GM12878 (cell line): ENCODE measurements around the gene CYREN. TPM values are rescaled to one million over a fixed set of nuclear protein-coding genes. Genes with fewer than 3 reads are reported as not detected.

Experiments
- ATAC-seq: fragments of 200-7000 bp; cut with Tn5 transposase; 3 replicates; pipeline ENCODE4 v1.9.1; 2020; ENCODE audit warnings: mild to moderate bottlenecking, moderate library complexity
- BruUV-seq: library from RNA; stranded (reverse); fragments of 400-500 nt; replicated peaks from 2 replicates; lab custom pipeline; 2021; lab: Mats Ljungman, UMichigan
- CTCF ChIA-PET: fragments of 300-600 bp; sonication (Branson Sonifier 250); formaldehyde crosslinking; extraction: SDS; loops from one replicate; lab custom pipeline; 2021; ENCODE audit warnings: inconsistent platforms; lab: Yijun Ruan, JAX
- POLR2A ChIA-PET: fragments of 350-600 bp; formaldehyde crosslinking; extraction: SDS; loops from one replicate; lab custom pipeline; 2021; ENCODE audit warnings: inconsistent platforms; lab: Charles Lee
- RAD21 ChIA-PET: fragments of 300-600 bp; sonication (Branson Sonifier 250); formaldehyde crosslinking; loops from one replicate; lab custom pipeline; 2023; ENCODE audit warnings: antibody characterized with exemption; ENCODE audit not compliant: unreplicated experiment; lab: Charles Lee
- SMC1A ChIA-PET: fragments of 300-600 bp; sonication (Branson Sonifier 250); formaldehyde crosslinking; loops from one replicate; lab custom pipeline; 2023; ENCODE audit not compliant: unreplicated experiment, uncharacterized antibody; lab: Charles Lee
- DNase-seq: peaks from one replicate; pipeline ENCODE4 v3.0.0-alpha.2; 2011; ENCODE audit warnings: low read depth, low spot score
- FAIRE-seq: peaks from 3 replicates; lab custom pipeline; 2011; peaks lifted over from hg19 to GRCh38; lab: Jason Lieb, UNC
- H2AFZ ChIP-seq: 2 replicates; pipeline ENCODE4 v1.6.0; 2011; ENCODE audit warnings: low read depth, low read length, control low read depth; ENCODE audit not compliant: control insufficient read depth
- H3K27ac ChIP-seq: 2 replicates; pipeline ENCODE4 v1.5.1; 2011; ENCODE audit warnings: control low read depth; ENCODE audit not compliant: control insufficient read depth, insufficient read depth
- H3K27me3 ChIP-seq, 2 experiments: replicated peaks in 1 of 2; 2 replicates each; pipeline versions ENCODE4 v1.6.0 to v1.6.1; 2011; ENCODE audit warnings: low read length in 1 of 2; ENCODE audit not compliant: control insufficient read depth in 2 of 2, insufficient read depth in 2 of 2
- H3K36me3 ChIP-seq, 2 experiments: 2 replicates each; pipeline ENCODE4 v1.5.1; 2011; ENCODE audit warnings: low read length in 1 of 2; ENCODE audit not compliant: control insufficient read depth in 2 of 2, insufficient read depth in 2 of 2
- H3K4me1 ChIP-seq: 2 replicates; pipeline ENCODE4 v1.6.1; 2011; ENCODE audit warnings: mild to moderate bottlenecking, low read length, moderate library complexity, mixed read lengths; ENCODE audit not compliant: control insufficient read depth, insufficient read depth
- H3K4me2 ChIP-seq: 2 replicates; pipeline ENCODE4 v1.6.0; 2011; ENCODE audit warnings: control low read depth; ENCODE audit not compliant: control insufficient read depth, insufficient read depth
- H3K4me3 ChIP-seq: fragments of 200-600 bp; sonication (generic); 2 replicates; pipeline ENCODE4 v1.5.1; 2016
- H3K79me2 ChIP-seq: 2 replicates; pipeline ENCODE4 v1.6.0; 2011; ENCODE audit warnings: low read length; ENCODE audit not compliant: control insufficient read depth, insufficient read depth
- H3K9ac ChIP-seq: 2 replicates; pipeline ENCODE4 v1.8.0; 2011; ENCODE audit warnings: low read length, control low read depth, mixed read lengths; ENCODE audit not compliant: control insufficient read depth, insufficient read depth
- H3K9me3 ChIP-seq: replicated peaks from 3 replicates; pipeline ENCODE4 v1.5.1; 2011; ENCODE audit warnings: mild to moderate bottlenecking, low read length; ENCODE audit not compliant: control insufficient read depth, insufficient read depth
- H4K20me1 ChIP-seq: 2 replicates; pipeline ENCODE4 v1.6.0; 2011; ENCODE audit not compliant: control insufficient read depth, insufficient read depth
- BHLHE40 ChIP-seq, 2 experiments: fragments of 450-650 bp in 1 of 2; IDR thresholded peaks; 2 replicates each; pipeline ENCODE4 v1.6.1; 2011 to 2017; ENCODE audit warnings: low read depth in 2 of 2, borderline replicate concordance in 1 of 2, improper control_type of control experiment in 1 of 2, low read length in 1 of 2, mild to moderate bottlenecking in 1 of 2
- EP300 ChIP-seq, 2 experiments: fragments of 150-350 bp in 1 of 2; IDR thresholded peaks; 2 replicates each; pipeline ENCODE4 v1.6.1; 2011 to 2012; ENCODE audit warnings: low read depth in 2 of 2, low read length in 2 of 2, borderline replicate concordance in 1 of 2, improper control_type of control experiment in 1 of 2, inconsistent platforms in 1 of 2; ENCODE audit not compliant: control insufficient read depth in 1 of 2
- GABPA ChIP-seq: IDR thresholded peaks from 2 replicates; pipeline ENCODE4 v1.6.1; 2014; ENCODE audit warnings: antibody characterized with exemption, low read depth, mild to moderate bottlenecking, inconsistent platforms
- RUNX3 ChIP-seq: IDR thresholded peaks from 2 replicates; pipeline ENCODE4 v1.6.1; 2012; ENCODE audit warnings: low read length, inconsistent platforms
- SRF ChIP-seq, 2 experiments: IDR thresholded peaks; 2 replicates each; pipeline ENCODE4 v1.6.1; 2011; ENCODE audit warnings: low read depth in 2 of 2, low read length in 2 of 2, mild to moderate bottlenecking in 1 of 2, moderate library complexity in 1 of 2
- WGBS: methylation state at CpG from one replicate; pipeline ENCODE4 v1.1.6; 2016; ENCODE audit warnings: low lambda C conversion rate; ENCODE audit not compliant: insufficient replicate concordance, insufficient coverage; ENCODE audit errors: missing lambda C conversion rate; 5-methylcytosine and 5-hydroxymethylcytosine counted together
- in situ Hi-C: fragments of 300-500 bp; cut with MboI; formaldehyde crosslinking; loops from 9 replicates; pipeline ENCODE4 v1.14.3; 2018; ENCODE audit warnings: mixed read lengths
- intact Hi-C: fragments of 100-400 bp; cut with micrococcal nuclease; formaldehyde crosslinking; loops from one replicate; pipeline ENCODE4 v1.14.2; 2022; ENCODE audit not compliant: unreplicated experiment
- polyA plus RNA-seq, 11 experiments: library from polyadenylated mRNA; depleted of rRNA in 4 of 11; unstranded in 6 of 11; stranded (reverse) in 5 of 11; fragments of >200 nt; fragmentation: Nextera tagmentation in 4 of 11; fragmentation: Illumina TruSeq in 1 of 11; extraction: Ambion mirVana in 4 of 11; extraction: Trizol in 1 of 11; gene quantifications; 1 replicate in 1 of 11; 2 replicates in 10 of 11; pipeline versions ENCODE4 v1.2.1 to v1.2.3, GENCODE V29; 2011 to 2016; ENCODE audit warnings: inconsistent platforms in 2 of 11, missing spikeins in 2 of 11, low read depth in 1 of 11
- total RNA-seq, 4 experiments: library from RNA; depleted of rRNA in 3 of 4; stranded (reverse); fragments of >200 nt in 3 of 4; fragmentation: Illumina TruSeq in 1 of 4; extraction: Trizol in 1 of 4; gene quantifications; 2 replicates each; pipeline versions ENCODE4 v1.2.1 to v1.2.3, GENCODE V29; 2013 to 2021
- TF ChIP-seq, protein P1 (sequence below): fragments of 450-650 bp; IDR thresholded peaks from 2 replicates; pipeline ENCODE4 v1.6.1; 2017; ENCODE audit warnings: mild to moderate bottlenecking, moderate library complexity
- TF ChIP-seq, protein P2 (sequence below): fragments of 450-650 bp; IDR thresholded peaks from 2 replicates; pipeline ENCODE4 v1.6.1; 2016; ENCODE audit warnings: mild to moderate bottlenecking
- TF ChIP-seq, protein P3 (sequence below): fragments of 450-650 bp; formaldehyde crosslinking; IDR thresholded peaks from 2 replicates; pipeline ENCODE4 v1.4.0; 2020; ENCODE audit warnings: mild to moderate bottlenecking, moderate library complexity

Gene CYREN
- total and polyA plus RNA-seq, 10 of the 15 experiments (the other 5 are each of a cell fraction or from before 2014, with no cell fraction given), result 8.7 to 64.3 (median 55.7) TPM

DNA sequence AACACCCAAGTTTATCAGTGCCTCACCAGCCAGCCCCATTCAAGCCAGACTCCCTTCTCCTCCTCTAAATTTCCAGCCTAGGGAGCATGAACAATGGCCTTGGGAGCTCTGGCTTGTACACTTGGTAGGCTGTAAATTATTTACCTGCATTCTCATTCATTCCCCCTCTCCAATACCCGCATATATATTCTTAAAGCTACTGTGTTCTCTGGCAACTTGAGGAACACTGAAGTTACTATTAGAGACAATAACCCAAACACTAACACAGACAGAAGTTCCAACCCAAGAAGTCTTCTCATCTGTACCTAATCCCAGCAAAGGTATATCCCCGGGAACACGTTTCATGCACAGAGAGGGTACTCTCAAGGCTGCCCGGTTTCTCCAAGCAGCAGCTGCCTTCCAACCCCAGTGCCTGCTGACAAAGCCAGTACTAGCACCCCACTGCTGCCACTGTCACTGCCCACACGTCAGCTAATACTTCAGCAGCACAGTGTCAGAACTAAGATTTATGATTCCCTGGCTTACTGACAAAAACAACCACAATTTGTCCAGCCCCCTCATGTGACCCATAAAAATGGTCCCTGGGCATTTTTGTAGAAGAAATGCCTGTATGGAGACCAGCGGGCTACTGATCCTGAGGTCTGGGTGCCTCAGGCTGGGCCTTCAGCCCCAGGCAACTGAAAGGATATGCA, 37.7 kb upstream of the CYREN start:
- intact Hi-C loops, result no loop called here
- H3K4me2 ChIP-seq, result peak overlapping the region; percentile 99
- H3K9me3 ChIP-seq, result no peaks in the 10 kb centered on the region
- peaks cover 38% of the 10 kb centered on the region for H3K4me1 ChIP-seq
- peaks cover 65% of the 10 kb centered on the region for H3K79me2 ChIP-seq
- H3K9ac ChIP-seq, result peak overlapping the region; percentile 71
- DNase-seq (no peak), FAIRE-seq (no peak), ATAC-seq (peak; percentile 19)
- CTCF ChIA-PET, result interaction anchor here (0.7 to 10.4 kb wide), 11 partner anchors 9 to 767 kb away, joined by 3 to 109 read pairs (median 5); partner anchors contain the start of genes AGBL3, CYREN and TMEM140
- POLR2A ChIA-PET, result interaction anchor here (0.6 to 10.8 kb wide), 14 partner anchors 10 to 221 kb away, joined by 3 to 299 read pairs (median 6); partner anchors contain the start of genes AGBL3, CYREN and TMEM140
- in situ Hi-C loops, result no loop called here
- 89% methylated on average over 6 of the region's 6 CpGs for WGBS
- no TSS peak for BruUV-seq
- peak overlapping the region; percentile 99 for H3K4me3 ChIP-seq
- peak overlapping the region; percentile 92 for H3K27ac ChIP-seq
- RAD21 ChIA-PET, result interaction anchor here (1.0 to 11.2 kb wide), 12 partner anchors 16 to 221 kb away, joined by 3 to 230 read pairs (median 9); partner anchors contain the start of genes AGBL3, CYREN and TMEM140
- H3K27me3 ChIP-seq, result no peaks in the 10 kb centered on the region
- H4K20me1 ChIP-seq, result no peaks in the 10 kb centered on the region
- H2AFZ ChIP-seq, result peak overlapping the region; percentile 6
- SMC1A ChIA-PET, result interaction anchor here (0.8 to 10.8 kb wide), 26 partner anchors 8 to 574 kb away, joined by 3 to 251 read pairs (median 4); partner anchors contain the start of genes AGBL3, CYREN and TMEM140
- H3K36me3 ChIP-seq, result peaks cover 3 to 19% of the 10 kb centered on the region in 2 experiments; a peak in 2 of 4 replicates
- TF ChIP-seq BHLHE40 (IDR thresholded peaks at IDR 0.05; ENCODE audit: borderline replicate concordance in 1 of 2, low read depth in 2 of 2, low read length in 1 of 2), result peak; percentile 22 to 59; a peak in 3 of 4 replicates
- TF ChIP-seq SRF (IDR thresholded peaks at IDR 0.05; ENCODE audit: low read depth in 2 of 2, low read length in 2 of 2), result no peak
- TF ChIP-seq, protein P1, sequence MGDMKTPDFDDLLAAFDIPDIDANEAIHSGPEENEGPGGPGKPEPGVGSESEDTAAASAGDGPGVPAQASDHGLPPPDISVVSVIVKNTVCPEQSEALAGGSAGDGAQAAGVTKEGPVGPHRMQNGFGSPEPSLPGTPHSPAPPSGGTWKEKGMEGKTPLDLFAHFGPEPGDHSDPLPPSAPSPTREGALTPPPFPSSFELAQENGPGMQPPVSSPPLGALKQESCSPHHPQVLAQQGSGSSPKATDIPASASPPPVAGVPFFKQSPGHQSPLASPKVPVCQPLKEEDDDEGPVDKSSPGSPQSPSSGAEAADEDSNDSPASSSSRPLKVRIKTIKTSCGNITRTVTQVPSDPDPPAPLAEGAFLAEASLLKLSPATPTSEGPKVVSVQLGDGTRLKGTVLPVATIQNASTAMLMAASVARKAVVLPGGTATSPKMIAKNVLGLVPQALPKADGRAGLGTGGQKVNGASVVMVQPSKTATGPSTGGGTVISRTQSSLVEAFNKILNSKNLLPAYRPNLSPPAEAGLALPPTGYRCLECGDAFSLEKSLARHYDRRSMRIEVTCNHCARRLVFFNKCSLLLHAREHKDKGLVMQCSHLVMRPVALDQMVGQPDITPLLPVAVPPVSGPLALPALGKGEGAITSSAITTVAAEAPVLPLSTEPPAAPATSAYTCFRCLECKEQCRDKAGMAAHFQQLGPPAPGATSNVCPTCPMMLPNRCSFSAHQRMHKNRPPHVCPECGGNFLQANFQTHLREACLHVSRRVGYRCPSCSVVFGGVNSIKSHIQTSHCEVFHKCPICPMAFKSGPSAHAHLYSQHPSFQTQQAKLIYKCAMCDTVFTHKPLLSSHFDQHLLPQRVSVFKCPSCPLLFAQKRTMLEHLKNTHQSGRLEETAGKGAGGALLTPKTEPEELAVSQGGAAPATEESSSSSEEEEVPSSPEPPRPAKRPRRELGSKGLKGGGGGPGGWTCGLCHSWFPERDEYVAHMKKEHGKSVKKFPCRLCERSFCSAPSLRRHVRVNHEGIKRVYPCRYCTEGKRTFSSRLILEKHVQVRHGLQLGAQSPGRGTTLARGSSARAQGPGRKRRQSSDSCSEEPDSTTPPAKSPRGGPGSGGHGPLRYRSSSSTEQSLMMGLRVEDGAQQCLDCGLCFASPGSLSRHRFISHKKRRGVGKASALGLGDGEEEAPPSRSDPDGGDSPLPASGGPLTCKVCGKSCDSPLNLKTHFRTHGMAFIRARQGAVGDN, result peak; percentile 68
- TF ChIP-seq, protein P2, sequence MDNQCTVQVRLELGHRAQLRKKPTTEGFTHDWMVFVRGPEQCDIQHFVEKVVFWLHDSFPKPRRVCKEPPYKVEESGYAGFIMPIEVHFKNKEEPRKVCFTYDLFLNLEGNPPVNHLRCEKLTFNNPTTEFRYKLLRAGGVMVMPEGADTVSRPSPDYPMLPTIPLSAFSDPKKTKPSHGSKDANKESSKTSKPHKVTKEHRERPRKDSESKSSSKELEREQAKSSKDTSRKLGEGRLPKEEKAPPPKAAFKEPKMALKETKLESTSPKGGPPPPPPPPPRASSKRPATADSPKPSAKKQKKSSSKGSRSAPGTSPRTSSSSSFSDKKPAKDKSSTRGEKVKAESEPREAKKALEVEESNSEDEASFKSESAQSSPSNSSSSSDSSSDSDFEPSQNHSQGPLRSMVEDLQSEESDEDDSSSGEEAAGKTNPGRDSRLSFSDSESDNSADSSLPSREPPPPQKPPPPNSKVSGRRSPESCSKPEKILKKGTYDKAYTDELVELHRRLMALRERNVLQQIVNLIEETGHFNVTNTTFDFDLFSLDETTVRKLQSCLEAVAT, result 0 out of 2 replicates have a peak, but pooled peaks have one; percentile 44
- TF ChIP-seq RUNX3, result 0 out of 2 replicates have a peak, but pooled peaks have one; percentile 15
- TF ChIP-seq EP300 (IDR thresholded peaks at IDR 0.05; ENCODE audit: borderline replicate concordance in 1 of 2, control insufficient read depth in 1 of 2, low read depth in 2 of 2, low read length in 2 of 2), result peak in 1 of 2 experiments; percentile 27; a peak in 1 of 4 replicates
- no peak for TF ChIP-seq GABPA
- TF ChIP-seq, protein P3, sequence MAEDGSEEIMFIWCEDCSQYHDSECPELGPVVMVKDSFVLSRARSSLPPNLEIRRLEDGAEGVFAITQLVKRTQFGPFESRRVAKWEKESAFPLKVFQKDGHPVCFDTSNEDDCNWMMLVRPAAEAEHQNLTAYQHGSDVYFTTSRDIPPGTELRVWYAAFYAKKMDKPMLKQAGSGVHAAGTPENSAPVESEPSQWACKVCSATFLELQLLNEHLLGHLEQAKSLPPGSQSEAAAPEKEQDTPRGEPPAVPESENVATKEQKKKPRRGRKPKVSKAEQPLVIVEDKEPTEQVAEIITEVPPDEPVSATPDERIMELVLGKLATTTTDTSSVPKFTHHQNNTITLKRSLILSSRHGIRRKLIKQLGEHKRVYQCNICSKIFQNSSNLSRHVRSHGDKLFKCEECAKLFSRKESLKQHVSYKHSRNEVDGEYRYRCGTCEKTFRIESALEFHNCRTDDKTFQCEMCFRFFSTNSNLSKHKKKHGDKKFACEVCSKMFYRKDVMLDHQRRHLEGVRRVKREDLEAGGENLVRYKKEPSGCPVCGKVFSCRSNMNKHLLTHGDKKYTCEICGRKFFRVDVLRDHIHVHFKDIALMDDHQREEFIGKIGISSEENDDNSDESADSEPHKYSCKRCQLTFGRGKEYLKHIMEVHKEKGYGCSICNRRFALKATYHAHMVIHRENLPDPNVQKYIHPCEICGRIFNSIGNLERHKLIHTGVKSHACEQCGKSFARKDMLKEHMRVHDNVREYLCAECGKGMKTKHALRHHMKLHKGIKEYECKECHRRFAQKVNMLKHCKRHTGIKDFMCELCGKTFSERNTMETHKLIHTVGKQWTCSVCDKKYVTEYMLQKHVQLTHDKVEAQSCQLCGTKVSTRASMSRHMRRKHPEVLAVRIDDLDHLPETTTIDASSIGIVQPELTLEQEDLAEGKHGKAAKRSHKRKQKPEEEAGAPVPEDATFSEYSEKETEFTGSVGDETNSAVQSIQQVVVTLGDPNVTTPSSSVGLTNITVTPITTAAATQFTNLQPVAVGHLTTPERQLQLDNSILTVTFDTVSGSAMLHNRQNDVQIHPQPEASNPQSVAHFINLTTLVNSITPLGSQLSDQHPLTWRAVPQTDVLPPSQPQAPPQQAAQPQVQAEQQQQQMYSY (CRISPR knock-in tag), result no peak
